Neutrophil (primary cell): ENCODE measurements around the gene PDIA5.

ENCODE experiments used
- H3K27ac ChIP-seq: fragments of 200-600 bp; sonication (generic); 2 replicates; pipeline ENCODE4 v1.5.1; 2016; ENCODE audit warnings: mild to moderate bottlenecking, moderate library complexity
- H3K27me3 ChIP-seq: fragments of 200-600 bp; sonication (generic); 2 replicates; pipeline ENCODE4 v1.6.0; 2016; ENCODE audit warnings: mild to moderate bottlenecking
- H3K36me3 ChIP-seq: fragments of 200-600 bp; sonication (generic); 2 replicates; pipeline ENCODE4 v1.5.1; 2017
- H3K4me1 ChIP-seq, 2 experiments: fragments of 200-600 bp in 1 of 2; sonication (generic) in 1 of 2; 1 replicate in 1 of 2; 2 replicates in 1 of 2; pipeline versions ENCODE4 v1.5.1 to v1.6.1; 2013 to 2016; ENCODE audit warnings: low read depth in 1 of 2, low read length in 1 of 2, mild to moderate bottlenecking in 1 of 2, moderate library complexity in 1 of 2; ENCODE audit not compliant: control insufficient read depth in 1 of 2, insufficient read depth in 1 of 2
- H3K4me3 ChIP-seq, 2 experiments: fragments of 200-600 bp in 1 of 2; sonication (generic) in 1 of 2; 1 replicate in 1 of 2; 2 replicates in 1 of 2; pipeline ENCODE4 v1.5.1; 2013 to 2016; ENCODE audit warnings: low read depth in 1 of 2, low read length in 1 of 2, mild to moderate bottlenecking in 1 of 2, moderate library complexity in 1 of 2
- H3K9me3 ChIP-seq: fragments of 200-600 bp; sonication (generic); 2 replicates; pipeline ENCODE4 v1.5.1; 2016
- CTCF ChIP-seq: fragments of 200-600 bp; sonication (generic); IDR thresholded peaks from 2 replicates; pipeline ENCODE4 v1.5.1; 2016; ENCODE audit warnings: antibody characterized with exemption

PDIA5 gene

GRCh38 chr3:123027292-123028232, 39.3 kb upstream of the PDIA5 start, which contains the start of gene SEMA5B:
SEMA5B (minus strand) TSS chr3:123027763; CDS start chr3:122961263, 66,500 bp downstream.
- Histone ChIP-seq H3K36me3 (no peaks in the 10 kb centered on the region), H3K4me3 (peak within 1 kb of the TSS; percentile 46 to 64), H3K27me3 (peaks cover 100% of the 10 kb centered on the region), H3K4me1 (peaks cover 22 to 28% of the 10 kb centered on the region in 2 experiments), H3K27ac (no peak within 1 kb of the TSS), H3K9me3 (no peaks in the 10 kb centered on the region)
- TF ChIP-seq CTCF = no peak

GRCh38 chr3:123028233-123028828, 38.5 kb upstream of the PDIA5 start:
- Histone ChIP-seq H3K4me1 (peaks cover 22 to 28% of the 10 kb centered on the region in 2 experiments), H3K36me3 (no peaks in the 10 kb centered on the region), H3K27me3 (peaks cover 100% of the 10 kb centered on the region), H3K4me3 (peak overlapping the region; percentile 46 to 64), H3K9me3 (no peaks in the 10 kb centered on the region), H3K27ac (no peak overlapping the region)
- no peak for TF ChIP-seq CTCF

GRCh38 chr3:123031051-123031450, 35.8 kb upstream of the PDIA5 start:
- Histone ChIP-seq H3K36me3 (no peaks in the 10 kb centered on the region), H3K9me3 (no peaks in the 10 kb centered on the region), H3K27me3 (peaks cover 73% of the 10 kb centered on the region), H3K27ac (no peak overlapping the region), H3K4me1 (peaks cover 25 to 31% of the 10 kb centered on the region in 2 experiments), H3K4me3 (no peak overlapping the region)
- no peak for TF ChIP-seq CTCF

- Histone ChIP-seq H3K9me3 (no peaks in the 10 kb centered on the region), H3K4me3 (no peak overlapping the region), H3K27me3 (peaks cover 62% of the 10 kb centered on the region), H3K36me3 (no peaks in the 10 kb centered on the region), H3K4me1 (peaks cover 28 to 31% of the 10 kb centered on the region in 2 experiments), H3K27ac (no peak overlapping the region)
- no peak for TF ChIP-seq CTCF
Measured at GRCh38 chr3:123032057-123032456, 34.8 kb upstream of the PDIA5 start.

- Histone ChIP-seq H3K4me1 (peaks cover 17 to 21% of the 10 kb centered on the region in 2 experiments), H3K9me3 (no peaks in the 10 kb centered on the region), H3K27ac (no peak overlapping the region), H3K27me3 (peaks cover 42% of the 10 kb centered on the region), H3K36me3 (no peaks in the 10 kb centered on the region), H3K4me3 (no peak overlapping the region)
- TF ChIP-seq CTCF = no peak
Measured at GRCh38 chr3:123034120-123034519, 32.7 kb upstream of the PDIA5 start.
